HCT116 (cell line): ENCODE measurements around the gene ATG4C.

Experiments
- POLR2A ChIP-seq: IDR thresholded peaks from 2 replicates; pipeline ENCODE4 v1.7.0; 2011; ENCODE audit warnings: borderline replicate concordance; ENCODE audit not compliant: insufficient read depth, insufficient read length; ENCODE audit errors: extremely low read depth
- POLR2AphosphoS5 ChIP-seq: IDR thresholded peaks from 2 replicates; pipeline ENCODE4 v1.6.1; 2011; ENCODE audit warnings: mild to moderate bottlenecking, low read depth, low read length, moderate library complexity
- YY1 ChIP-seq: IDR thresholded peaks from 2 replicates; pipeline ENCODE4 v1.6.1; 2011; ENCODE audit warnings: low read length, low read depth, moderate library complexity, mild to moderate bottlenecking; ENCODE audit not compliant: insufficient replicate concordance; ENCODE audit errors: extremely low read depth

GRCh38 chr1:62823556-62823955 lies 39.6 kb downstream of the ATG4C start:
- TF ChIP-seq YY1 (no peak), POLR2AphosphoS5 (no peak), POLR2A (no peak)
